AG04449 (cell line): Measurements from ENCODE around the gene CYFIP1.

Experiments
- CTCF ChIA-PET: fragments of 350-600 bp; formaldehyde crosslinking; extraction: SDS; loops from one replicate; lab custom pipeline; 2021; ENCODE audit warnings: antibody characterized with exemption; lab: Yijun Ruan, JAX
- POLR2A ChIA-PET: fragments of 400-600, 350-600 bp; formaldehyde crosslinking; extraction: SDS; loops from one replicate; lab custom pipeline; 2020; ENCODE audit warnings: antibody characterized with exemption, inconsistent platforms; lab: Yijun Ruan, JAX
- DNase-seq: peaks from one replicate; pipeline ENCODE4 v3.0.0-alpha.2; 2010; ENCODE audit warnings: low read depth, low spot score
- H3K4me3 ChIP-seq: 2 replicates; pipeline ENCODE4 v1.5.1; 2011; ENCODE audit warnings: low read depth, mild to moderate bottlenecking, control low read depth, low read length
- TF ChIP-seq, protein P1 (sequence below): IDR thresholded peaks from one replicate; pipeline ENCODE4 v1.5.1; 2011; ENCODE audit warnings: mild to moderate bottlenecking, moderate library complexity, low read length, control low read depth, inconsistent platforms; ENCODE audit not compliant: insufficient read depth; ENCODE audit errors: missing control alignments

Gene CYFIP1

DNA sequence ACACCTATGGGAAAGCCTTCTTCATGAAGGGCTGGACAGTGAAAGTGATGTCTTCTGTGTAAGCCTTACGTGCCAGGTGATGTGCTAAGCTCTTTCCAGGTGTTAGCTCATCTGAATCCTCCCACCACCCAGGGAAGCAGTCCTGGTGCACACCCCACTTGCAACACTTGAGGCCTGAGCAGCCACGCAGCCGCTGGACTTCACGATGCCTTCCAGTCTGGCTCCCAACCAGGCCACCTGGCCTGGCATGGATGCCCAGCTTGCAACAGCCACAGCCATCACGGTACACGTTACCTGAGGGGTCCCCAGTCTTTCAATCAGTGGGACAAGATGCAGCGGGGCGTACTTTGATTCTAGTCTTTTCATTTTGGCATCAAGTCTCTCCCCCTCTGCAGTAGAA lies 105.9 kb downstream of the CYFIP1 start:
- no peak overlapping the region for H3K4me3 ChIP-seq
- ChIA-PET CTCF (interaction anchor here (1.8 kb wide), 1 partner anchor 10 kb away, joined by 7 read pairs; no protein-coding TSS in a partner anchor), POLR2A (no interaction called here)
- DNase-seq = no peak
- TF ChIP-seq, protein P1, sequence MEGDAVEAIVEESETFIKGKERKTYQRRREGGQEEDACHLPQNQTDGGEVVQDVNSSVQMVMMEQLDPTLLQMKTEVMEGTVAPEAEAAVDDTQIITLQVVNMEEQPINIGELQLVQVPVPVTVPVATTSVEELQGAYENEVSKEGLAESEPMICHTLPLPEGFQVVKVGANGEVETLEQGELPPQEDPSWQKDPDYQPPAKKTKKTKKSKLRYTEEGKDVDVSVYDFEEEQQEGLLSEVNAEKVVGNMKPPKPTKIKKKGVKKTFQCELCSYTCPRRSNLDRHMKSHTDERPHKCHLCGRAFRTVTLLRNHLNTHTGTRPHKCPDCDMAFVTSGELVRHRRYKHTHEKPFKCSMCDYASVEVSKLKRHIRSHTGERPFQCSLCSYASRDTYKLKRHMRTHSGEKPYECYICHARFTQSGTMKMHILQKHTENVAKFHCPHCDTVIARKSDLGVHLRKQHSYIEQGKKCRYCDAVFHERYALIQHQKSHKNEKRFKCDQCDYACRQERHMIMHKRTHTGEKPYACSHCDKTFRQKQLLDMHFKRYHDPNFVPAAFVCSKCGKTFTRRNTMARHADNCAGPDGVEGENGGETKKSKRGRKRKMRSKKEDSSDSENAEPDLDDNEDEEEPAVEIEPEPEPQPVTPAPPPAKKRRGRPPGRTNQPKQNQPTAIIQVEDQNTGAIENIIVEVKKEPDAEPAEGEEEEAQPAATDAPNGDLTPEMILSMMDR = no peak

GRCh38 chr15:22873841-22874240 lies 106.3 kb downstream of the CYFIP1 start:
- H3K4me3 ChIP-seq = no peak overlapping the region
- ChIA-PET POLR2A (interaction anchor here (1.1 to 1.2 kb wide), 2 partner anchors 8 to 14 kb away, joined by 4 to 6 read pairs; no protein-coding TSS in a partner anchor), CTCF (interaction anchor here (1.8 kb wide), 1 partner anchor 11 kb away, joined by 7 read pairs; no protein-coding TSS in a partner anchor)
- TF ChIP-seq, protein P1 = no peak
- DNase-seq = no peak

DNA sequence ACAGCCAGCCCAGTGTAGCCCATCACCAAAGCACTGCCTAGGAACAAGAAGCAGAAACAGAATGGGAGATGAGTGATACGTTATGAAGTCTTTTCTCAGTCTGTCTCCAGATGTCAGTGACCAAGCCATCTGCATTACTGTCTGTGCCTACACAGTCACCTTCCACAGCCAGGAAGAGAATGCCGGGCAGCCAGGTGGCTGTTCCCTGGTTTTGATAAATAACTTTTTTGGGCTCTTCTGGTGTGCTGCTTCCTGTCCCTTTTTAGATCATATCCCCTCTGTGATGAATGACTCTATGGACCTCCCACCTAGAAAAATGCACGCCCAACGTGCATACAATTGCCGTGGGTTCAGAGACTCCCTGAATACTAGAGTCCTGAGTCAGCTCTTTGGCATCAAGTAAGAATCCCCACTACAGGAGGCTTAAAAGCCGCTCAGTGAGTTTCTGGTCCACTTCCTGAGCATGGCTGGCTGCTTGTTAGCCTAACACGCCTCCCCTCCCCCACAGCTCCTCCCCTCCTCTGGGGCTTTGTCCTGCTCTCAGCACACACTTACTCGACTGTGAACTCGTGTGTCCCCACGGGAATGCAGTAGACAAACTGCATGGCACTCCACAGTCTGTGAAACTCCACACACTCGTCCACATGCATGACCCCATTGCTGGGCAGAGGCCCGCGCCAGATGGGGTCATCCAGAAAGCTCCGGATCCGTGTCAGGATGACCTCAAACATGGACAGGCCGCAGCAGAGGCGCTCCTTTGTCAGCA lies 107.0 kb downstream of the CYFIP1 start:
- H3K4me3 ChIP-seq = no peak overlapping the region
- peak; percentile 66 for DNase-seq
- POLR2A ChIA-PET = interaction anchor here (1.1 to 1.2 kb wide), 2 partner anchors 9 to 14 kb away, joined by 4 to 6 read pairs; no protein-coding TSS in a partner anchor
- TF ChIP-seq, protein P1 = no peak
- CTCF ChIA-PET = interaction anchor here (1.8 kb wide), 1 partner anchor 11 kb away, joined by 7 read pairs; no protein-coding TSS in a partner anchor

DNA sequence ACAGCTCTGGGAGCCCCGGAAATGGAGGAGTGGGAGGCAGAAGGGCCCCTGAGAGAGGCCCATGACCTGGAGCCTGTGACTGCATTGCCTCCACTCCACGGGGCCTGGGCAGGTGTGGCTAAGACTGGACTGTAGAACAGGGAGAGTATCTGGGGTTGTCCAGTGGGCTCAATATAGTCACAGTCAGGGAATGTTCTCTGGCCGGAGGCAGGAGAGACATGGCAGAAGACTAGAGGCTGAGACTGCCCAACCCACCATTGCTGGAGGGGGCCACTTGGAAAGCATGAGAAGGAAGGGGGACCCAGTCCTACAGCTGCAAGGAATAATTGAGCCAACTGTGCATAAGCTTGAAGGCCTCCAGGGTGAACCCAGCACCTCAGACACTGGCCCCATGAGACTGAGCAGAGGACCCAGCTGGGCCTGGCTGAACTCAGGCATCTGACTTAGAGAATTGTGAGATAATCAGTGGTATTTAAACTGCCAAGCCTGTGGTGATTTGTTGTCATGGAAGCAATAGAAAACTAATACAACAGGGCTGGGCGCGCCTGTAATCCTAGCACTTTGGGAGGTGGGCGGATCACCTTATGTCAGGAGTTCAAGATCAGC lies 108.6 kb downstream of the CYFIP1 start:
- ChIA-PET CTCF (no interaction called here), POLR2A (no interaction called here)
- no peak for DNase-seq
- H3K4me3 ChIP-seq = no peak overlapping the region
- TF ChIP-seq, protein P1 = no peak

DNA sequence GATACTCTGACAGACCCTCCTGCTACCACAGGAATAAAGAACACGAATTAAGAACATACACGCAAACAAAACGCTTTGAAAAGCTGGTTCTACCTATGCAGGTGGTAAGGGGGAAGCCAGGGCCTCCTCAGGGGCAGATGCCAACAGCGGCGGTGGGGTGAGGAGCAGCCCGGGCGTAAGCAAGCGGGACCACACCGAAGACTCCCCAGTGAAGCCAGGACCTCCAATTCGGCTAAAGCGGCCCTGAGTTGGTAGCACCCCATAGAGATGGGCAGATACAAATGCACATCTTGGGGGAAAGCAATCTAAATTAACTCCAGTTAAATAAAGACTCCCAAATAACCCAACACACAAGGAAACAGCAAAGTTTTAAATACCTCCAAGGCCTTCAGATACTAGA lies 109.3 kb downstream of the CYFIP1 start:
- CTCF ChIA-PET = interaction anchor here (1.7 kb wide), 1 partner anchor 18 kb away, joined by 4 read pairs; no protein-coding TSS in a partner anchor
- H3K4me3 ChIP-seq = no peak overlapping the region
- DNase-seq = no peak
- POLR2A ChIA-PET = no interaction called here
- TF ChIP-seq, protein P1 = no peak

GRCh38 chr15:22869856-22870255 lies 110.3 kb downstream of the CYFIP1 start:
- TF ChIP-seq, protein P1 = no peak
- ChIA-PET CTCF (interaction anchor here (0.6 to 1.7 kb wide), 3 partner anchors 13 to 125 kb away, joined by 3 to 4 read pairs (median 3); no protein-coding TSS in a partner anchor), POLR2A (no interaction called here)
- no peak for DNase-seq
- no peak overlapping the region for H3K4me3 ChIP-seq
